ENCODE data around the gene APBA2. TPM values are rescaled to one million over a fixed set of nuclear protein-coding genes. Genes with fewer than 3 reads are reported as not detected.
A peak's percentile ranks its signal among the peaks of the same experiment; 100 is the strongest.

Gene APBA2
- total RNA-seq, 1 donor from 2014 or later = 35.8 TPM

DNA sequence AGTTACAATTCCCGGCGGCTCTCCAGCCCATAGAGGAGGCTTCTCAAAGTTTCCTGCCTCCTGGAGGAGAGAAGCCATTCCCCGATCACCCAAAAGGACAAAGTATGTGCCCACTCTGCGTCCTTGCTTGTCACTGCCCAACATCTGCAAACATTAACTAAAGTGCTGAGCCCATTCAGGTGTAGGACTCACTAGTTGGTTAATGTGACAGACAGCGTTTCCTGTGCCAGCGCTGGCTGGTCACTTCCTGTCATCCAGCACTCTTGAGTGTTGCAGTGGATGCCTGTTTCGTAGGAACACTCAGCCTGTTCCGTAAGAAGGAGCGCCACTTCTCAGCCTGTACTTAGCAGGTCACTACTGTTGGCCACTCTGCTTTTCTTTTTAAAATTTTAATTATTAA is 100.3 kb downstream of the APBA2 start:
- TF ChIP-seq EZH2 (IDR thresholded peaks at IDR 0.05) (no peak), EZH2phosphoT487 (IDR thresholded peaks at IDR 0.05) (no peak)
- TF ChIP-seq, protein P1, sequence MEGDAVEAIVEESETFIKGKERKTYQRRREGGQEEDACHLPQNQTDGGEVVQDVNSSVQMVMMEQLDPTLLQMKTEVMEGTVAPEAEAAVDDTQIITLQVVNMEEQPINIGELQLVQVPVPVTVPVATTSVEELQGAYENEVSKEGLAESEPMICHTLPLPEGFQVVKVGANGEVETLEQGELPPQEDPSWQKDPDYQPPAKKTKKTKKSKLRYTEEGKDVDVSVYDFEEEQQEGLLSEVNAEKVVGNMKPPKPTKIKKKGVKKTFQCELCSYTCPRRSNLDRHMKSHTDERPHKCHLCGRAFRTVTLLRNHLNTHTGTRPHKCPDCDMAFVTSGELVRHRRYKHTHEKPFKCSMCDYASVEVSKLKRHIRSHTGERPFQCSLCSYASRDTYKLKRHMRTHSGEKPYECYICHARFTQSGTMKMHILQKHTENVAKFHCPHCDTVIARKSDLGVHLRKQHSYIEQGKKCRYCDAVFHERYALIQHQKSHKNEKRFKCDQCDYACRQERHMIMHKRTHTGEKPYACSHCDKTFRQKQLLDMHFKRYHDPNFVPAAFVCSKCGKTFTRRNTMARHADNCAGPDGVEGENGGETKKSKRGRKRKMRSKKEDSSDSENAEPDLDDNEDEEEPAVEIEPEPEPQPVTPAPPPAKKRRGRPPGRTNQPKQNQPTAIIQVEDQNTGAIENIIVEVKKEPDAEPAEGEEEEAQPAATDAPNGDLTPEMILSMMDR (IDR thresholded peaks at IDR 0.05) = no peak
- Histone ChIP-seq H3K4me1 (peaks cover 28% of the 10 kb centered on the region), H3K9ac (no peak overlapping the region), H3K4me3 (no peak overlapping the region), H4K20me1 (ENCODE audit: low read depth) (peaks cover 21% of the 10 kb centered on the region), H3K36me3 (no peaks in the 10 kb centered on the region), H3K4me2 (no peak overlapping the region), H3K27me3 (no peaks in the 10 kb centered on the region), H3K9me3 (ENCODE audit: low read depth) (no peaks in the 10 kb centered on the region), H2AFZ (replicated peaks) (no peak overlapping the region), H3F3A (ENCODE audit: low read depth) (peaks cover 18% of the 10 kb centered on the region), H3K27ac (no peak overlapping the region), H3K79me2 (ENCODE audit: low read depth) (peaks cover 10% of the 10 kb centered on the region)
- no peak for DNase-seq (ENCODE audit: low spot score)
- peaks cover 5% of the 10 kb centered on the region for H3K27me3 Mint-ChIP-seq (ENCODE audit: insufficient read depth, low read depth)
- peaks cover 3% of the 10 kb centered on the region for H3K36me3 Mint-ChIP-seq
- peaks cover 43% of the 10 kb centered on the region for H3K4me1 Mint-ChIP-seq
- H3K9me3 Mint-ChIP-seq = peaks cover 4% of the 10 kb centered on the region
- H3K27ac Mint-ChIP-seq = peak overlapping the region; percentile 46
- peak overlapping the region; percentile 27 for H3K4me3 Mint-ChIP-seq

DNA sequence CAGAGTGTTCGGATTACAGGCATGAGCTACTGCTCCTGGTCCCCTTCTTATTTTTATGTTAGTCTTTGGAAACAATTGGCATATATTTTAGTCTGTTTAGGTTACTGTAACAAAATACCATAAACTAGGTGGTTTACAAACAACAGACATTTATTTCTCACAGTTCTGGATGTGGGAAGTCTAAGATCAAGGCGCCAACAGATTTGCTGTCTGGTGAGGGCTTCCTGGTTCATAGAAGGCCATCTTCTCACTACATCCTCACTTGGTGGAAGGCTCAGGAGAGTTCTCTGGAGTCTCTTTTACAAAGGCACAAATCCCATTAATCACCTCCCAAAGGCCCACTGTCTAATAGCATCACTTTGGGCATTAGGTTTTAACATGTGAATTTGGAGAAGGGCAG is 101.0 kb downstream of the APBA2 start:
- no peak overlapping the region for H2AFZ ChIP-seq (replicated peaks)
- no peak overlapping the region for H3K27ac ChIP-seq
- DNase-seq (ENCODE audit: low spot score) = no peak
- peaks cover 2% of the 10 kb centered on the region for H3K9me3 Mint-ChIP-seq
- peaks cover 26% of the 10 kb centered on the region for H4K20me1 ChIP-seq (ENCODE audit: low read depth)
- no peak overlapping the region for H3K27ac Mint-ChIP-seq
- H3K36me3 ChIP-seq = no peaks in the 10 kb centered on the region
- no peak overlapping the region for H3K9ac ChIP-seq
- peaks cover 5% of the 10 kb centered on the region for H3K36me3 Mint-ChIP-seq
- H3F3A ChIP-seq (ENCODE audit: low read depth) = peaks cover 18% of the 10 kb centered on the region
- H3K27me3 Mint-ChIP-seq (ENCODE audit: insufficient read depth, low read depth) = peaks cover 5% of the 10 kb centered on the region
- peaks cover 10% of the 10 kb centered on the region for H3K79me2 ChIP-seq (ENCODE audit: low read depth)
- no peaks in the 10 kb centered on the region for H3K9me3 ChIP-seq (ENCODE audit: low read depth)
- peaks cover 46% of the 10 kb centered on the region for H3K4me1 Mint-ChIP-seq
- no peak overlapping the region for H3K4me2 ChIP-seq
- H3K27me3 ChIP-seq = no peaks in the 10 kb centered on the region
- H3K4me1 ChIP-seq = peaks cover 28% of the 10 kb centered on the region
- TF ChIP-seq EZH2 (IDR thresholded peaks at IDR 0.05) (no peak), EZH2phosphoT487 (IDR thresholded peaks at IDR 0.05) (no peak)
- TF ChIP-seq, protein P1 (IDR thresholded peaks at IDR 0.05) = no peak
- H3K4me3 Mint-ChIP-seq = no peak overlapping the region
- no peak overlapping the region for H3K4me3 ChIP-seq

DNA sequence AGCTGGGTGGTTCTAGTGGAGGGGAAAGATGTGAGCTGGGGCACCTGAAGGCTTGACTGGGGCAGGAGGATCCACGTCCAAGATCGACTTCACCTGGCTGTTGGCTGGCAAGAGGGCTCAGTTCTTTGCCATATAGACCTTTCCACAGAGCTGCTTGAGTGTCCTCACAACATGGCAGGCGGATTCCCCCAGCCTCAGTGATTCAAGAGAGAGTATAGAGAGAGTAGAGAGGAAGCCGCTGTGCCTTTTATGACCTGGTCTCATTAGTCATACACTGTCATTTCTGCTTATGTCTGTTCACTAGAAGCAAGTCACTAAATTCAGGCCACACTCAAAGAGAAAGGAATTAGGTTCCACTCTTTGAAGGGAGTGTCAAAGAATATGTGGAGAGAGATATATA is 101.6 kb downstream of the APBA2 start:
- Mint-ChIP-seq H3K27me3 (ENCODE audit: insufficient read depth, low read depth) (peaks cover 5% of the 10 kb centered on the region), H3K4me1 (peaks cover 50% of the 10 kb centered on the region), H3K36me3 (peaks cover 5% of the 10 kb centered on the region), H3K27ac (no peak overlapping the region), H3K4me3 (no peak overlapping the region), H3K9me3 (peaks cover 2% of the 10 kb centered on the region)
- Histone ChIP-seq H3F3A (ENCODE audit: low read depth) (peaks cover 18% of the 10 kb centered on the region), H3K4me3 (no peak overlapping the region), H4K20me1 (ENCODE audit: low read depth) (peaks cover 31% of the 10 kb centered on the region), H2AFZ (replicated peaks) (no peak overlapping the region), H3K27me3 (no peaks in the 10 kb centered on the region), H3K4me2 (no peak overlapping the region), H3K79me2 (ENCODE audit: low read depth) (peaks cover 10% of the 10 kb centered on the region), H3K36me3 (no peaks in the 10 kb centered on the region), H3K9me3 (ENCODE audit: low read depth) (no peaks in the 10 kb centered on the region), H3K27ac (no peak overlapping the region), H3K9ac (no peak overlapping the region), H3K4me1 (peaks cover 30% of the 10 kb centered on the region)
- no peak for DNase-seq (ENCODE audit: low spot score)
- no peak for TF ChIP-seq EZH2 (IDR thresholded peaks at IDR 0.05)
- TF ChIP-seq EZH2phosphoT487 (IDR thresholded peaks at IDR 0.05) = no peak

DNA sequence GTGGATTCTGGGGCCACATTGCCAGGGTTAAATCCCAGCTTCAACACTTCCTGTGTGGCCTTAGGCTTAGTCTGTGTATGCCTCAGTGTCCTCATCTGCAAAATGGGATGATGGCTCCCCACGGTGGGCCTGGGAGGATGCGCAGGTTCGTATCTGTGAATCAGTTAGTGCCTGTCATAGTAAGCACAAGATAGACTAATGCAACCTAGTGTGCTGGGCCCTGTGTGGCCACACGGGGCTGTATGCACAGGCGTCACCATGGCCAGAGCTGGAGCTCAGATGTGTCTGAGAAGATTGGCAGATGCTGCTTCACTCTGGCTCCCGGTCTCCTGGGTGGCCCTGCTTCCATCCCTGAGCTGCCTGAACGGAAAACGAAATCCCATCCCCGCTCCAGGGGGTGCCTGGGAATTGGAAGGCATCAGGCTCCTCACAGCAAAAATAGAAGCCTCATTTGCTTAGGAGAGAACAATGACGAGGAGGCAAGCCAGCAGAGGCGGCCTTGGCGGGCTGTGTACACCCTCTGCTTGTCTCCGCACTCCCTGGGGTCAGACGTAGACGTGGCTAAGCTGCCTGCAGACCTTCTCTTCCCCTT is 103.6 kb downstream of the APBA2 start:
- no peaks in the 10 kb centered on the region for H3K9me3 ChIP-seq (ENCODE audit: low read depth)
- no peak overlapping the region for H3K27ac ChIP-seq
- H3K36me3 ChIP-seq = no peaks in the 10 kb centered on the region
- H3K4me1 ChIP-seq = peaks cover 48% of the 10 kb centered on the region
- Mint-ChIP-seq H3K4me3 (no peak overlapping the region), H3K36me3 (peaks cover 5% of the 10 kb centered on the region), H3K9me3 (no peaks in the 10 kb centered on the region), H3K27me3 (ENCODE audit: insufficient read depth, low read depth) (peaks cover 5% of the 10 kb centered on the region), H3K4me1 (peaks cover 68% of the 10 kb centered on the region), H3K27ac (peak overlapping the region; percentile 88)
- no peak for TF ChIP-seq EZH2phosphoT487 (IDR thresholded peaks at IDR 0.05)
- no peak for TF ChIP-seq EZH2 (IDR thresholded peaks at IDR 0.05)
- TF ChIP-seq, protein P1 (IDR thresholded peaks at IDR 0.05) = peak; percentile 55
- peak overlapping the region; percentile 1 for H3K4me2 ChIP-seq
- no peak overlapping the region for H3K4me3 ChIP-seq
- DNase-seq (ENCODE audit: low spot score) = peak; percentile 75
- peaks cover 10% of the 10 kb centered on the region for H3K79me2 ChIP-seq (ENCODE audit: low read depth)
- H3K9ac ChIP-seq = no peak overlapping the region
- H3F3A ChIP-seq (ENCODE audit: low read depth) = peaks cover 18% of the 10 kb centered on the region
- no peaks in the 10 kb centered on the region for H3K27me3 ChIP-seq
- peaks cover 48% of the 10 kb centered on the region for H4K20me1 ChIP-seq (ENCODE audit: low read depth)
- no peak overlapping the region for H2AFZ ChIP-seq (replicated peaks)
